Measurements from ENCODE around the gene IL1RAPL2.

The IL1RAPL2 gene

DNA sequence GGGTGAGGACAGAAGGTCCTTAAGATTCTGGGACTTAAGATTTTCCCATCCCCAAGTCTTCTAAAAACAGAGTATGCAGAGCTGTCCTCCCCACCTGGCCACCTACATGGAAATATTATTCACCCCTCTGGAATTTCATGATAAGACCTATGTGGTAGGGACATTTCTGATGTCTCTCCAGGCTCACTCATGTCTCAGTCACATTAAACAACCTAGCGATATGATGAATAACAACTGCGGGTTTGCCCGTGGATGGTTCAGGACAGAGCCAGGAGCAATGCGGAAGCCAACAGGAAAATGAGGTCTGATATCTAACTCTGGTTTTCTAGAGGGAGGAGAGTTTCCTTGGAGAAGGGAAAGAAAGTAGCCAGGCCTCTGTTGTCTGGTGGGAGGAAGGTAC, 607.1 kb downstream of the IL1RAPL2 start:
- no peak for FAIRE-seq
- no peak for TF ChIP-seq CTCF (IDR thresholded peaks at IDR 0.05; ENCODE audit: insufficient read depth, missing control alignments)
- no peak for DNase-seq (ENCODE audit: insufficient read length, low spot score)

DNA sequence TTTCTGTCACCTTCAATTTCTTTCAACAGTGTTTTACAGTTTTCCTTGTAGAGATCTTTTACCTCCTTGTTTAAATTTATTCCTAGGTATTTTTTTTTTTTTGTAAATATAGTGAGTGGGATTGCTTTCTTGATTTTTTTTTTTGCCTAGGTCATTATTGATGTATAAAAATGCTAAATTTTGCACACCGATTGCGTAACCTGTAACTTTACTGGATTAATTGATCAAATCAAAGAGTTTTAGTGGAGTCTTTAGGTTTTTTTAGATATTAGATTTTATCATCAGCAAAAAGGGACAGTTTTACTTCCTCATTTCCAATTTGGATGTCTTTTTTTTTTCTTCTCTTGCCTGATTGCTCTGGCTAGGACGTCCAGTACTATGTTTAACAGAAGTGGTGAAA, 613.6 kb downstream of the IL1RAPL2 start:
- no peak for DNase-seq (ENCODE audit: insufficient read length, low spot score)
- TF ChIP-seq CTCF (IDR thresholded peaks at IDR 0.05; ENCODE audit: insufficient read depth, missing control alignments), result no peak
- FAIRE-seq, result no peak

- TF ChIP-seq CTCF (IDR thresholded peaks at IDR 0.05; ENCODE audit: insufficient read depth, missing control alignments), result no peak
- FAIRE-seq (no peak), DNase-seq (ENCODE audit: insufficient read length, low spot score) (no peak)
These were observed 623.1 kb downstream of the IL1RAPL2 start for GRCh38 chrX:105189093-105189492.

GRCh38 chrX:105190252-105190853, 624.4 kb downstream of the IL1RAPL2 start:
- peak; percentile 55 for TF ChIP-seq CTCF (IDR thresholded peaks at IDR 0.05; ENCODE audit: insufficient read depth, missing control alignments)
- peak; percentile 46 for FAIRE-seq
- DNase-seq (ENCODE audit: insufficient read length, low spot score), result no peak

DNA sequence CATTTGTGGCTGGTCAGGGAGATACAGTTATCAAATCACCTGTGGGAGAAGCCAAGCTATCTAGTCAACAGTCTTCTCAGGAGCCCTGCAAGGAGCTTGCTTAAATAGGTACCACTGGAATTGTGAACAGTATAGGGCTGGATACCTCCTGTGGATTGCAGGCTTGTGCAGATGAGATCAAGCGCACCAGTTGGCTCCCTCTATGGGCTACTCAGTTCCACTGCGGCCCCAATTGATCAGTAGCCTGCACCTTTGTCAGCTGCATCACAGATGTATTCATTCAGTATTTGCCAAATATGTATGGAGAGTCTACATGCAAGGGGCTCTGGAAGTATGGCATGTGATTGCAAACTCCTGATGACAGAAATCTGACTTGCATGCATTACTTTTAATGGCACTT, 625.9 kb downstream of the IL1RAPL2 start:
- TF ChIP-seq CTCF (IDR thresholded peaks at IDR 0.05; ENCODE audit: insufficient read depth, missing control alignments), result no peak
- no peak for DNase-seq (ENCODE audit: insufficient read length, low spot score)
- no peak for FAIRE-seq

DNA sequence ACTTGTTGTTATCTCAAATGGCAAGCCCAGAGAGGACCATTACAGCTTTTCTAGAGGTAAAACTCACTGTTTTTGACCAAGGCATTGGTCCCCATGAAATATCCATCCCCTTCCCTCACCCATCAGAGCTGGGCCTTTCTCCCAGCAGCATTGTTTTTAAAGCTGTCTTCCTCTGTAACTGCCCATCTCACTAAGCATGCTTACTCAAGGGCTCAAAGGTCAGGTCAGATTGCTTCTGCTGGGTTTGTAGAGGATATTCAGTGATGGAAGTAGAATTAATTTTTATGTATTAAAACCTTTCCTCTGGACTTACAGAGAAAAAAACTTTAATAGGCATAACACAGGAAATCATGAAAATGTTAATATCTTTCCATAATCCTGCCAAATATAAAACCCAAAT, 643.4 kb downstream of the IL1RAPL2 start:
- no peak for DNase-seq (ENCODE audit: insufficient read length, low spot score)
- TF ChIP-seq CTCF (IDR thresholded peaks at IDR 0.05; ENCODE audit: insufficient read depth, missing control alignments), result no peak
- FAIRE-seq, result no peak

DNA sequence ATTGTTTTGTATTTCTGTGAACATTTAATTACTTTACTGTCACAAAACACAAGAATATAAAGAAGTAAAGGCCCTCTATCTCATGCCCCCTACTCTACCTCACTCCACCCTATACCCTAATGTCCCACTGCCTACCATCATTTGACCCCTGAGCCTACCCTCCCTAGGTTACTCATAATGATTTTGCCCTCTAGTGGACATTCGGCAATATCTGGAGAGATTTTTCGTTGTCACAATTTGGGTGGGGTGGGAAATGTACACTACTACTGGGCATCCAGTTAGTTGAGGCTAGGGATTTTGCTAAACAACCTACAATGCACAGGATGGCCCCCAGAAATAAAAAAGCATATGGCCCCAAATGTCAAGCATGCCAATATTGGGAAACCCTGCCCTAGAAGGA, 644.3 kb downstream of the IL1RAPL2 start:
- TF ChIP-seq CTCF (IDR thresholded peaks at IDR 0.05; ENCODE audit: insufficient read depth, missing control alignments), result no peak
- DNase-seq (ENCODE audit: insufficient read length, low spot score) (no peak), FAIRE-seq (no peak)
